Karpas-422 (cell line): ENCODE data around the gene HSFX1. TPM values are rescaled to one million over a fixed set of nuclear protein-coding genes. Genes with fewer than 3 reads are reported as not detected.
"Not testable (repeated sequence)": the region's sequence is repeated elsewhere in the genome, so short reads cannot be mapped to it uniquely, and the experiment has no call there.

Source experiments
- DNase-seq: peaks from one replicate; pipeline ENCODE4 v3.0.0-alpha.2; 2015
- H2AFZ ChIP-seq: fragments of 200-600 bp; sonication (generic); 2 replicates; pipeline ENCODE4 v1.6.1; 2014; ENCODE audit warnings: antibody characterized with exemption, low read length, mixed read lengths
- H3K27ac ChIP-seq: fragments of 200-600 bp; sonication (generic); 2 replicates; pipeline ENCODE4 v1.5.1; 2014; ENCODE audit warnings: mild to moderate bottlenecking, low read length, moderate library complexity
- H3K27me3 ChIP-seq: fragments of 200-600 bp; sonication (generic); 2 replicates; pipeline ENCODE4 v1.6.1; 2014; ENCODE audit warnings: low read length, mixed read lengths
- H3K36me3 ChIP-seq: fragments of 200-600 bp; sonication (generic); 2 replicates; pipeline ENCODE4 v1.6.1; 2014; ENCODE audit warnings: low read length, mixed read lengths; ENCODE audit not compliant: insufficient read depth
- H3K4me1 ChIP-seq: fragments of 200-600 bp; sonication (generic); 2 replicates; pipeline ENCODE4 v1.6.1; 2014; ENCODE audit warnings: mild to moderate bottlenecking, low read length, mixed read lengths
- H3K4me2 ChIP-seq: fragments of 200-600 bp; sonication (generic); 2 replicates; pipeline ENCODE4 v1.6.1; 2014; ENCODE audit warnings: low read length, low read depth, mild to moderate bottlenecking; ENCODE audit not compliant: poor library complexity, severe bottlenecking
- H3K4me3 ChIP-seq: fragments of 200-600 bp; sonication (generic); 2 replicates; pipeline ENCODE4 v1.5.1; 2014; ENCODE audit warnings: mild to moderate bottlenecking, antibody characterized with exemption, low read length, mixed read lengths
- H3K79me2 ChIP-seq: fragments of 200-600 bp; sonication (generic); 2 replicates; pipeline ENCODE4 v1.6.1; 2014; ENCODE audit warnings: mild to moderate bottlenecking, low read length, mixed read lengths
- H3K9ac ChIP-seq: fragments of 200-600 bp; sonication (generic); 2 replicates; pipeline ENCODE4 v1.6.0; 2014; ENCODE audit warnings: low read length
- H3K9me2 ChIP-seq: fragments of 200-600 bp; sonication (generic), shearing (Covaris generic); replicated peaks from 2 replicates; pipeline ENCODE4 v1.6.0; 2014; ENCODE audit warnings: mild to moderate bottlenecking, low read length, moderate library complexity; ENCODE audit not compliant: insufficient read depth
- H3K9me3 ChIP-seq: fragments of 300-700, 200-600 bp; sonication (generic); 2 replicates; pipeline ENCODE4 v1.6.1; 2014; ENCODE audit warnings: low read length, mixed read lengths
- H4K20me1 ChIP-seq: fragments of 200-600 bp; sonication (generic); 2 replicates; pipeline ENCODE4 v1.6.1; 2014; ENCODE audit warnings: mild to moderate bottlenecking, antibody characterized with exemption, low read length, low read depth; ENCODE audit not compliant: insufficient read depth
- total RNA-seq: library from RNA; depleted of rRNA; stranded (reverse); fragments of >200 nt; shearing (Covaris generic); gene quantifications from 2 replicates; pipeline ENCODE4 v1.2.3, GENCODE V29; 2014; ENCODE audit warnings: low replicate concordance

The HSFX1 gene
- total RNA-seq, 1 experiment from 2014 or later = not detected

- no peaks in the 10 kb centered on the region for H3K4me1 ChIP-seq
- no peak for DNase-seq
Observed at GRCh38 chrX:149760965-149761364, 12.9 kb upstream of the HSFX1 start.

DNA sequence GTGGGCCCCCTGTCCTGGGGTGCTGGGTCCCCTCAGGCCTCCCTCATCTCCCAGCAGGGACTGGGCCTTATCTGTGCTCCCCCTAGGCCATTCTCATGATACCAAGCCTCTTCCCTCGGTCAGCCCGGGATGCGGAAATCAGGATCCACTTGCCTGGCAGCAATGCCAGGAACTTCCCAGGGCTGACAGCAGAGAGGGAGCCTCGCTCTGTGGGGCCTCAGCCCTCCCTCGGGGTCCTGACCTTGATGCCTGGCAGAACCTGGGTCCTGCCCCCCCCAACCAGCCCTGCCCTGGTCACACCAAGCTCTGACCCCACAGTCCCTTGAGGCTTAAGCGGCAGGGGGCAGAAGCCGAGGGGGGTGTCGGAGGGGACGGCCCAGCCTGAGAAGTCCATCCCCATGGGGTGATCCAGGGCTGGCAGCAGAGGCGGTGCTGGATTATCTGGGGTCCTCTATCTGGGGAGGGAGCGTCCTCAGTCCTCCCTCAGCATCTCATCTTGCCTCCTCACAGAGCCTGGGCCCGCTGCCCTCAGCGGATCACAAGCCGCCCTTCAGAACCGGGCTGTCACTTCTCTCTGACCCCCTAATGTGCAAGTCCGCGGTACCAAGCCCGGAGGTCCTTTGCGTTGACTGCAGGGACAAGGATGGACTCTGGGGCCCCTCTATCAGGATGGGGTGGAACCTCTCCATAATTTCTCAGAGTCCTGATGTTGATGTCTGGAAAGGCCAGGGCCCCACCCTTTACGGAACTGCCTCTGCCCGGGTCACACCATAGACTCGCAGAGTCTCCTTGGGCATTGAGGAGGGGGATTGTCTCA, 11.8 kb upstream of the HSFX1 start:
- not testable (repeated sequence) for H3K4me2 ChIP-seq, H3K27me3 ChIP-seq, H3K9me2 ChIP-seq, H3K4me1 ChIP-seq, H3K4me3 ChIP-seq, DNase-seq, H3K79me2 ChIP-seq, H3K9ac ChIP-seq, H2AFZ ChIP-seq, H3K9me3 ChIP-seq, H3K27ac ChIP-seq, H3K36me3 ChIP-seq, H4K20me1 ChIP-seq

More at GRCh38 chrX:149760965-149761364, 12.9 kb upstream of the HSFX1 start:
- H2AFZ ChIP-seq = no peak overlapping the region
- H3K9me2 ChIP-seq = no peaks in the 10 kb centered on the region
- H3K9ac ChIP-seq = no peak overlapping the region
- H3K4me3 ChIP-seq = no peak overlapping the region
- H3K36me3 ChIP-seq = no peaks in the 10 kb centered on the region
- H3K9me3 ChIP-seq = no peaks in the 10 kb centered on the region
- H3K4me2 ChIP-seq = no peak overlapping the region
- H3K27ac ChIP-seq = no peak overlapping the region
- no peaks in the 10 kb centered on the region for H4K20me1 ChIP-seq
- H3K79me2 ChIP-seq = no peaks in the 10 kb centered on the region
- no peaks in the 10 kb centered on the region for H3K27me3 ChIP-seq

DNA sequence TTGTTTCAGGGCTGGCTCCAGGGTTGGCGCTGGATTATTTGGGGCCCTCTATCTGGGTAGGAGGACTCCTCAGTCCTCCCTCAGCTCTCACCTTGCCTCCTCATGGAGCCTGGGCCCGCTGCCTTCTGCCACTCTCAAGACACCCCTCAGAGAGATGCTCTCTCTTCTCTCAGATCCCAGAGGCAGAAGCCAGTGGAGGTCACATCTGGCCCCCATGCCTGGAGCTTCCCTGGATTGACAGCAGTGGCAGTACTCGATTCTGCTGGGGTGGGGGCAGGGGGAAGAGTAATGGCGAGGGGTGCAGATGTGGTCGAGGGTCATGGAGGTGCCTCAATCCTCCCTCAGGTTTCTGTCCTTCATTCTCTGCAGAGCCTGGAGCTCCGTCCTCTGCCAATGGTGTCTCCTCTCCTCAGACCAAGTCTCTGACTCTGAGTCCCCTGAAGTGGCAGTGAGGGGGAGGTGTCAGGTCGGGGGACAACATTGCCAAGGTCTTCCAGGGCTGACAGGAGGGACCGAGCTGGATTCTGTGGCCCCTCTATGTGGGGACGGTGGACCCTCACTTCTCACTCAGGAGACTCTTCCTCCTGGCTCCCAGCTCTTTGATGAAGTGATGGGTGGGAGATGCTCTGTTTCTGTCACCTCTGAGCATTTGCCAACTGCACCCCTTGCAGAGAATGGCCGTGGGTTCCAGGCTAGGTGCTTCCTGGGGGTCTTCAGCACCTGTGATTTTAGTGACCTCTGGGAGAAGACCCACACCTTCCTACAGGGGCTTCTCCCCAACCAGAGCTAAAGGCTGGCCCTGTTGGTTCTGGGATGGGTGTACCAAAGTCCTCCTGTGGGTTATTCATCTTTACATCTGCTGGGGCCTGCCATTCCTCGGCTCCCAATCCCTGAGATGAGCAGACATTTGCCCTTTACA, 10.9 kb upstream of the HSFX1 start:
- H3K9me2 ChIP-seq = no peaks in the 10 kb centered on the region
- H3K27me3 ChIP-seq = no peaks in the 10 kb centered on the region
- H3K4me1 ChIP-seq = no peaks in the 10 kb centered on the region
- H3K4me3 ChIP-seq = no peak overlapping the region
- H3K9ac ChIP-seq = no peak overlapping the region
- no peaks in the 10 kb centered on the region for H3K9me3 ChIP-seq
- no peak overlapping the region for H2AFZ ChIP-seq
- no peaks in the 10 kb centered on the region for H3K79me2 ChIP-seq
- DNase-seq = no peak
- no peak overlapping the region for H3K4me2 ChIP-seq
- no peak overlapping the region for H3K27ac ChIP-seq
- H4K20me1 ChIP-seq = no peaks in the 10 kb centered on the region
- H3K36me3 ChIP-seq = no peaks in the 10 kb centered on the region

DNA sequence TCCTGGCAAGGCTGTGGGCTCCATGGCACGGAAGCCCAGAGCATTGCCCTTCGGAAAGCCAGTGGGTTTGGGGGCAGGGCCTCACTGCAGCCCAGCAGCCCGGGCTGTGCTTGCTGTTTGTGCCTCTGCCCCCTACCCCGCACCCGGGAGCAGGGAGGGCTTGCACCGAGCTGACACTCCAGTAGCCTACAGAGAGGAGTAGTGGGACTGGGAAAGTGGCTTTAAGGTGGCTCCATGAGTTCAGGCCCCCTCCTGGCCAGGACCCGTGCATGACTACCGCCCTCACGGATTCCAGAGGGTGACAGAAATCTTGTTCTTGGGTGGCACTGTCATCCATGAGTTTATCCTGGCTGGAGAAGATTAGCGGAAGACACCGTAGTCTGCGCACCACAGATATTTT, 3.5 kb upstream of the HSFX1 start:
- H3K9ac ChIP-seq, H4K20me1 ChIP-seq, H3K27me3 ChIP-seq, H3K9me3 ChIP-seq, H2AFZ ChIP-seq, H3K4me1 ChIP-seq, H3K4me2 ChIP-seq, H3K4me3 ChIP-seq, H3K27ac ChIP-seq, DNase-seq, H3K36me3 ChIP-seq, H3K79me2 ChIP-seq, H3K9me2 ChIP-seq: not testable (repeated sequence)

GRCh38 chrX:149773026-149773425, 842 bp upstream of the HSFX1 start:
- H3K36me3 ChIP-seq, H3K27me3 ChIP-seq, H3K9ac ChIP-seq, H3K4me1 ChIP-seq, H3K4me3 ChIP-seq, H3K9me3 ChIP-seq, H3K27ac ChIP-seq, H3K9me2 ChIP-seq, H4K20me1 ChIP-seq, H2AFZ ChIP-seq, DNase-seq, H3K79me2 ChIP-seq, H3K4me2 ChIP-seq: not testable (repeated sequence)

DNA sequence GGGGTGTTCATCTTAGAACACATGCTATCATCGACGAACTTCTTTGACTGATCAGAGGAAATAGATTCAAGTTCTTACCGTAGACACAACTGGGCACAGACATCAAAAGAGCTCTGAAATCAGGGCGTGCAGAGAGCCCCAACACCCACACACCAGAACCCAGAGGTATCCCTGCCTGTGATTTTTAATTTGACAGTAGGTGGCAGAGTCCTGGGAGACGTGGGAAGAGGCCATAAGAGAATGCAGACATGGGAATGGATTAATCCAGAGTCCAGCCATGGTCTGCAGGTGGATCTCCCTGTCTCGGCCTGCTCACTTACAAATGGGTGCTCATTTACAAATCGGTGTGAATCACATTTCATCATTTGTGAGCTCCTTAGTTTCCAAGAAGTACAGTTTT, 4.1 kb downstream of the HSFX1 start:
- not testable (repeated sequence) for H3K4me3 ChIP-seq, H3K27me3 ChIP-seq, H3K79me2 ChIP-seq, H3K36me3 ChIP-seq, H2AFZ ChIP-seq, H3K9me3 ChIP-seq, H3K27ac ChIP-seq, H4K20me1 ChIP-seq, DNase-seq, H3K9ac ChIP-seq, H3K4me2 ChIP-seq, H3K9me2 ChIP-seq, H3K4me1 ChIP-seq

DNA sequence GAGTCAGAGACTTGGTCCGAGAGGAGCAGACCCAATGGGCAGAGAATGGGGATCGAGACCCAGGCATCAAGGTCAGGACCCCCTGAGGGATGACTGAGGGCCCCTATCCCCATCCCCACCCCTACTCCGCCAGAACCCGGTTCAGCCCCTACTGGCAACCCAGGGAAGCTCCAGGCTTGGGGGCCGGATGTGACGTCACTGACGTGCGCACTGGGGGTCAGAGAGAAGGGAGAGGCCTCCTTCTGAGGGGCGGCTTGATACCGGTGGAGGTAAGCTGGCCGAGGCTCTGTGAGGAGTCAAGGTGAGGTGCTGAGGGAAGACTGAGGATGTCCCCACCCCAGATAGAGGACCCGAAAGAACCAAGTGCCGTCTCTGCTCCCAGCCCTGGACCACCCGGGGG, 7.9 kb downstream of the HSFX1 start, which contains the start of gene MAGEA9:
TSS of gene MAGEA9 (plus strand) at position 204 of the 400 bp plus-strand sequence. CDS start 4,281 bp downstream, outside the sequence.
- not testable (repeated sequence) for DNase-seq, H3K79me2 ChIP-seq, H2AFZ ChIP-seq, H3K27ac ChIP-seq, H3K9me2 ChIP-seq, H3K27me3 ChIP-seq, H3K4me1 ChIP-seq, H4K20me1 ChIP-seq, H3K36me3 ChIP-seq, H3K4me3 ChIP-seq, H3K4me2 ChIP-seq, H3K9me3 ChIP-seq, H3K9ac ChIP-seq

DNA sequence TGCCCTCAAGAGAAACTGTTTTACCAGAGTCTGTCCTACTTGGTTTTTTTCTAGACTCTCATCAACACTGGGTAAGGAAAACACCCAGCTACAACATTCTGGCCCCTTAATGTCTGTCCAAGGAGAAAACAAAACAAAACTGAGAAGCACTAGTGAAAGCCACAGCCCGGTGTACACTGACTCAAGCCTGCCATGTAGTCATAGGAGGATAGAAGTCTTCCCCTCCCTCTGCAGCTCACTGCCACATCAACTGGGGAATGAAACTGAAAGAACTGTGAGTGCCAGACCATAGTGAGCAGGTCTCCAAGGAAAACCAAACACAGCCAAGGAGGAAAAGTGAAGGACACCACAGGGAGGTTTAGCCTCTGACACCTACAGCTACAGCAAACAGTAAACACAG, 21.7 kb downstream of the HSFX1 start:
- H4K20me1 ChIP-seq, H3K9me3 ChIP-seq, H3K27ac ChIP-seq, H3K4me1 ChIP-seq, H3K36me3 ChIP-seq, H2AFZ ChIP-seq, H3K4me3 ChIP-seq, H3K9me2 ChIP-seq, H3K9ac ChIP-seq, H3K4me2 ChIP-seq, DNase-seq, H3K79me2 ChIP-seq, H3K27me3 ChIP-seq: not testable (repeated sequence)
